HS-5 (cell line): ENCODE data around the gene RAB11FIP2.
A peak's percentile ranks its signal among the peaks of the same experiment; 100 is the strongest.

Source experiments
- DNase-seq: peaks from one replicate; pipeline ENCODE4 v3.0.0-alpha.2; 2012; ENCODE audit warnings: low read depth

Gene RAB11FIP2

DNA sequence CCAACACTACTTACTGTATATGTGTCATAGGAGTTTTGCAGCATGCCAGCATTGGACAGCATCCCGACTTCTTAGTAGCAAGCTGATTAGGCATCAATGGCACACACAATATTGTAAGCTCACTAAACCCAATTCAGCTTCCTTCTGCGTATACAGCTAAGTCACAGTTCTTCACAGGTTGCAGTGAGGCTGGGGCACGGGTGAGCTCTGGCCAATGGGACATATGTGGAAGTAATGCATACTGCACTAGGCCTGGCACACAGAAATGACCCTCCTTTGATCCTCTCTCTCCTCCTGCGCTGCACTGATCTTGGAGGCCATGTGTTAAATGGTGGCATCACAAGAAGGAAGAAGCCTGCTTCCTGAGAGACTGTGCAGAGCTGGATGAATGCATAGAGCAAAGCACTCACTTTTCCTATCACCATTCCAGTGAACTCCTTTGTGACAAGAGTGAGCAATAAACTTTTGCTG lies 11.9 kb downstream of the RAB11FIP2 start:
- DNase-seq, result no peak

GRCh38 chr10:118033905-118034304 lies 12.8 kb downstream of the RAB11FIP2 start:
- no peak for DNase-seq

DNA sequence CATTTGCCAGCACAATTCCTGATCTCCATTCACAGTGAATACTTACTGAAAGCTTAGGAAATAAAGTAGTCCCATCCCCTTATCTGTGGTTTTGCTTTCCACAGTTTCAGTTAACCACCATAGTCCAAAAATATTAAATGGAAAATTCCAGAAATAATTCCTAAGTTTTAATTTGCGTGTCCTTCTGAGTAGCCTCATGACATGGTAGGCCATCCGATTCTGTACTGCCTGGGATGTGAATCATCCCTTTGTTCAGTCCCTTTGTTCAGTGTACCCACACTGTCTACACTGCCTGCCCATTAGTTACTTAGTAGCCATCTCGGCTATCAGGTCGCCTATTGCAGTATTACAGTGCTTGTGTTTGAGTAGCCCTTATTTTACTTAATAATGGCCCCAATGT lies 14.2 kb downstream of the RAB11FIP2 start:
- no peak for DNase-seq

DNA sequence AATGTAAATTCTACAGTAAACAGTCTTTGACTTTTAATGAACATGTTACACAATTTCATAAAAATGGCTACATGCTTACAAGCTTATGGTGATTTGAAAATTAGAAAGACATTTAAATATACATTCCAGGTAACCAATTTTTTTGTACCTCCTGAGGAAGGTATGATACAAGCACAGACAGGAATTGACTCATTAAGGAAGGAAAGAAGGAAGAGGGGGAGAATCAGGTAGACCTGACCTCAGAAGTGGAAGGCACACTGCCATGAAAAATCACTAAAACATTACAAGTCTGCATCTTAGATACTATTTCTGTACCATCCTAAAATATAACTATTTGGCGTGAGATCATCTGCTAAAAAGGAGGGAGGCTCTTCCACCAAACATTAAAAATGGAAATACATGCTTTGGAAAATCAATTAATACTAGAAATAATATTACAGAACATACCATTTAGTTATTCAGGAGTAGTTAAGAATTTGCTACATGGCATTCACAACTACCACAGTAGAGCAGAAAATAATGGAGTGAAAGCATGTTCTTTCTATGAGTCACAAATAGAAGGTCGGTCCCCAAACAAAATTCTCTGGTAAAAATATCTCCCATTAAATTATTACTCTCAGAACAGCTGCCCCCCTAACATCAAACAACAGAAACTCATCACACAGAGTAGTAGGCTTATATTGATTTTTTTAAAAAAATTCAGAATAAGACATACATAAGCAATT lies 15.2 kb downstream of the RAB11FIP2 start:
- no peak for DNase-seq

DNA sequence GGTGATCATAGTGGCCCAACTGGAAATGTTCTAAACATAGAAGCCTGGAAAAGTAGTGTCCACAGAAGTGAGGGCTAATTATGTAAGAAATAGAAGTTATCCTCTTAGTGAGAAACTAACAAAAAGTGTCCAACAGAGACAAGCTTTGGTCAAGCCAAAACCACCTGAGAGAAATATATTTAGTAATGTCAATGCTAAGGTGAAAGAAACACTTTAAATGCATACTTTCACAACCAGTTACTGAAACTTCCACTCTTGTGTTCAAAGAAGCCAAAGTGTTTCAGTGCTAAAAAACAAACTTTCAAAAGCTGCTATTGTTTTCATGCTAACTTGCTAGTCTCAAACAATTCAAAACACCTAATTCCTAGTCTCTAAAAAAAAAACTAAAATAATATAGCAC lies 18.1 kb downstream of the RAB11FIP2 start:
- DNase-seq, result no peak

DNA sequence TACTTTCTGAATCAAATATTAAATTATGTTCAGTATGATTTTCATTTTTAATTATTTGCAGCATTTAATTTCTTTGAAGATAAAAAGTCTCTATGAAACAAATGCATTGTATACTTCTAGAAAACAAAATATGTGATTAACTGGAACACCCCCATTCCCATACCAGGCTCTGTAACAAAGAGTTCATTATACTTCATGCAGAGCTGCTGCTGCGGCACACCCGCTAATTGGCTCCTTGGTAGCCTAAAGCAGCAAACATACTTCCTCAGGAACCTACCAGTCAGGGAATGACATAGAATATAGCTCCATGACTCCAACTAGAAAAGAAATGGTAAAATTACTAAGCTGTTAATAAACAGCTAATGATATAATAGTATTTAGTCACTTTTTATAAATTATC lies 19.3 kb downstream of the RAB11FIP2 start:
- no peak for DNase-seq

- no peak for DNase-seq
Measured at GRCh38 chr10:118026936-118027335, 19.8 kb downstream of the RAB11FIP2 start.

DNA sequence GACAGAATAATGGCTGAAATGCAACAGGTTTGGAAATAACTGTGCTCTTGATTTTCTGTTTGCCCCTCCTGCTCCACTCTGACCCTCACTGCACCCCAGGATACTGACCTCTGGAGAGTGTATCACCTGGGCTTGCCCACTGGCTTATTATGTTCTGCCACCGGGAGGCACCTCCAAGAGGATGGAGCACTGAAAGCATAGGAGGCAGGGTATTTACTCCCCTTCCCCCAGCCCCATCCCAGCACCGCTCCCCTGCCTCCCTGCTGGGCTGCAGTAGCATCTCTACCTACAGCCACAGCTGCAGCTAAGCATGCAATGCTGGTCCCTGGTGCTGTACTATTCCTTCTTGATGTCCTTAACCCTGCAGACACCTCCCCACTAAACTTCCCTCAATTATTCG lies 26.4 kb downstream of the RAB11FIP2 start:
- no peak for DNase-seq

- DNase-seq, result no peak
Measured at GRCh38 chr10:118017850-118018249, 28.9 kb downstream of the RAB11FIP2 start.

DNA sequence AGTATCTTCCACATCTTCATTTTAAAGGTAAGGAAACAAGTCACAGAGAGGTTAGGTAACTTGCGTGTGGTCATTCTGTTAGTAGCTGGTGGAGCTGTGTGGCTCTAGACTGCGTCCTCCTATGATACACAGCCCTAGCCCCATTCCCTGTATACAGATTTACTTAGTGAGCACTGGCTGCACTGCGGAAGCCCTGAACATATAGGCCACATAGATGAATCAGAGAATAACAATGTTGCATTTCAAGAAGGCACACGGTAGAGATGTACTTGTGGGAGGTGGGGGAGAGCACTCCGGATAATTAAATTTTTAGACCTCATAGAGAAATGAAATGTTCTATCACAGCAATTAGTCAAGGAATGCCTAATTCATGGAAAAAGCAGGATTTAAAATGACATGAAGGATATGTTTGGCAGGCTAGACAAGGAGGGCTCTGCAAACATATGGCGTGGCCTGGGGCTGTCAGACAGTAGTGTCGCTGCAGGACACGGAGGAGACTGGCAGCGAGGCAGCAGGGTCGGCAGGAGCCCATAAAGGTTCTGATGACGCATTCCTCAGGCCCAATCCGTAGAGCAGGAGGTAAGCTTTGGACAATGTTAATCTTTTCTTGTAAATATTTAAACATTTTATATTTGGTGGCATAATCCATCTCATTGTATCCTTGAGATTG lies 29.5 kb downstream of the RAB11FIP2 start:
- no peak for DNase-seq

- DNase-seq, result no peak
Measured at GRCh38 chr10:118012952-118013525, 33.7 kb downstream of the RAB11FIP2 start.

- no peak for DNase-seq
Measured at GRCh38 chr10:118007773-118008172, 39.0 kb downstream of the RAB11FIP2 start.

DNA sequence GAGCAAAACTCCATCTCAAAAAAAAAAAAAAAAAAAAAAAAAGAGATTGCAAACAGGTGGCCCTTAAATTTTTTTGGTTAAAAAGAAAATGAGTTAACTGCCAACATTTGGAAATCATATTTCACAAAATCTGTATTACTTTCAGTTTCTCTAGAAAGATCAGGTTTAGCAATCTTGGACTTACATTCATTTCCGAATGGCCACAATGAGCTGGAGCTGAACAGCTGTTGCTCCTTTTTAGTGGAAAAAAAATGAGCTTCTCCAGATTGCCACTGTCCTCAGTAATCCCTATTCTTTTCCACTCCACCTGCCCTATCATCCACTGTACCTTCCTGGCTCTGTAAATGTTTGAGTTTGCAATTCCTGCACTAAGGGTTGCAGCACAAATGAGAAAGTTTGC lies 43.6 kb downstream of the RAB11FIP2 start:
- no peak for DNase-seq

- peak; percentile 38 for DNase-seq
Measured at GRCh38 chr10:118002581-118002980, 44.2 kb downstream of the RAB11FIP2 start.

DNA sequence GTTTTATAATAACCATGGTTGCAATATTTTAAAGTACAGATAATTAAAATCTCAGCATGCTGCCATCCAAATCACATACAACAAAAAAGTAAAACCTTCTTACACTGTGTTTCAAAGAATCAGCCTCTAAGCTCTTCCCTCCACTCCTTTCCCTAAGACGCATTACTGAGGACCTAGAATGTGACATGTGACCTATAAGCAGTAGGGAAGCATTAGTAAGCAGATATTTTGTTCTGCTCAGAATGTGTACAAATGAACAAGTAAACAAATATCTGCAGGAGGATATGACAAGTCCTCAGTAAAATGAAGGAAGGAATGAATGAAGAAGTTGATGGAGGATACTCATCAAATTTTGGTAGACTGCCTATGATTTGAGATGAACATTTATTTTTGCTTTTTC lies 49.1 kb downstream of the RAB11FIP2 start:
- no peak for DNase-seq

DNA sequence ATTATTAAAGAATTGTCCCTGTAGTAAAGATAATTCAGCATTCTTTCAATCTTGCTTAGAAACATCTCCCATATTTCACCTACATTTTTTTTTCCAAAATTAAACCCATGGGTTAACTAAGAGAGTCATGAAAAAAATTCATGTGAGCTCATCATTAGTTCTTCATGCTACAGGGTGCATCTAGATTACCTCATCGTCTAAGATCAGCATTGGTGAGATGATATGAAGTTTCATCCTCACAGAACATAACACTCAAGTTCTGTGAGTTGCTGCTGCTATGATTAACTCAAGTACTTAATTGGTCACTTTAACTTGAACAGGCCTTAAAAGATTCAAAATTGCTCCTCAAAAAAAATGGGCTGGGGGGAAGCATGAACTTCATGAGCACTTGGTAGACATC lies 50.0 kb downstream of the RAB11FIP2 start:
- no peak for DNase-seq

DNA sequence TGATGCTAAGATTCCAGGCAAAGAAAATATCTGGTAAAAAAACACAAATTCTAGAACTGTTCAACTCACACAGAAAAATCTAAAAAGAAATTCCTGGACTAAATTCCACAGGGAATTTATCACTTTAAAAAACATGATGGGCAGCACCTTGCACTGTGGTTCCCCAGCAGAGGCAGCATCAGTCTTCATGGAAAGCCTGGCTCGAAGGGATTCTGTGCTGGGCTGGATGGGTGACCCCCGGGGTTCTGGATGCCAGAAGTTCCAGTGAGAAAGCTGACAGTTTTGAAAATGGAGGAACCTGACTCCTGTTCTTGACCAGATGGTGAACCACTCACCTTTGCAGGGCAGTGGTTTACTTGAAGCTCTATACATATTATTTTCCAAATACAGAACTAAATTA lies 52.0 kb downstream of the RAB11FIP2 start:
- DNase-seq, result no peak

DNA sequence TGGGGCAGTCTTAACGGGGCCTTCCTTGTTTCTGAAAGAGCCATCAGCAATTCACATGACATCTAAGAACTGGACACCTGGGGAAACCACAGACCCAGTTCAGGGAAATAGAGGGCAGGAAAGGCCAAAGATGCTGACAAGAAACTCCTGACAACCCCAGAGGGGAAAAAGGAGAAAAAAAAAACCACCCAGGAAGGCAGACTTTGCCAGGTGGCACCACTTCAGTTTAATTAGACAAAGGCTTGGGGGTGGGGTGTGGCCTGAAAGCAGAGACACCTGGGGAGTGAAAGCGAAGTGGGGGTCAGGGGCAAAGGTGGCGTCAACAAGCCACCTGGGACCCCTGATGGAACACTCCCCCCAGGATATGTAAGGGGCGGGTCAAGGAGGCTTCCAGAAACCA lies 53.6 kb downstream of the RAB11FIP2 start:
- DNase-seq, result no peak

DNA sequence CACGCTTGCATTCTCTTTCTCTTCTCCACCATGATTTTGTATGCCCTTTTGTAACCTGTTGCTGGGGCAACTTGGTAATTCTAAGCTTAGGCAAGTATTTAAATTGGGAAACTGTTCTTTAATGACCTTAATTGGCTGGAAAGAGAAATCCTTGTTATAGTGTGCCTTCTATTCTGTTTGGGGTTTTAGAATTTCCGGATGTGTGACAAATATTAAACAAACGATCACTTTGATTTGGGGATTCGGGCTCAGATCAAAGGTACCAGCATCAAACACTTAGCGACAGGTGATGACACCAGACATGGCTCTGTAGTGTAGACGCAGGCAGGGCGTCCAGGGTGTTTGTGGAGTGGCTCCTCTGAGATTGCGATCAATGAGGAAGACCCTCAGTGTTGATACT lies 55.0 kb downstream of the RAB11FIP2 start:
- no peak for DNase-seq

DNA sequence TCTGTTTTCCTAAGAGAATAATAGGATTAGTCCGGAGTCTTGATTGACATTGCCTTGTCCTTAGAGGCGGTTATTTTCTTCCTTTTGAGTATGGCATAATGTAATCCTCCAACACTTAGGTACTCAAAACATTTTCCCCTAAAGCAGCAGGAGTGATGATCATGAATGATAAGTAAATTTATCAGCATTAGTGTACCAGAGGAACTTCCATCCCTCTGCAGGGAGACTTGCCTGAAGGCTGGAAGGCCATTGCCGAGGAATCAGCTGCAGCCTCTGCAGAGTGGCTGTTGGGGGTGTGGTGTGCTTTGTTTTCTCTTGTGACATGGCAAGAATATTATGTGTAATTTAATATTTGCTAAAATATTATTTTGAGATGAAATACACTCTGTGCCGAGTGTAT lies 56.8 kb downstream of the RAB11FIP2 start:
- DNase-seq, result no peak

- DNase-seq, result no peak
Measured at GRCh38 chr10:117988814-117989213, 57.9 kb downstream of the RAB11FIP2 start.

DNA sequence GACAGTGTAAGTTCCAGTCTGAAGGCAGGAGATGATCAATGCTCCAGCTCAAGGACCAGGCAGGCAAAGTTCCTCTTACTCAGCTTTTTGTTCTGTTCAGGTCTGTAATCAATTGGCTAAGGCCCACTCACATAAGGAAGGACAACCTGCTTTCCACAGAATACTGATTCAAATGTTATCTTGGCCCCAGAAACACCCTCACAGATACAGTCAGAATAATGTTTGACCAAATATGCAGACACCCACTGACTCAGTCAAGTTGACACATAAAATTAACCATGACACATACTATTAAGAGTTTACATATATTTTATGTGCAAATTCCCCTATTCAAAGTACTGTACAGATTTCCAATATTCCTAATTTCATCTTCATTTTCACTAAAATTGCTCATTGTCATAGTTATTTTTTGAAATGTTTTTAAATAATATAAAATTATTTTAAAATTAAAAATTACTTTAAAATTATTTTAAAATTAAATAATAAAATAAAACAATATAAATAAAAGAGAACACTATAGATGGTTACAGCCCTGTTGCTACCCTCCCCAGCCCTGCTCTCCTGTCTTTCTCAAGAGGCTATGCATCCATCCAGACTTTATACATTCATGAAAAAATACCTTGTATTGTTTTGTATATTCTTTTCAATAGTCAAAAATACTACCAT lies 59.4 kb downstream of the RAB11FIP2 start:
- DNase-seq, result no peak

DNA sequence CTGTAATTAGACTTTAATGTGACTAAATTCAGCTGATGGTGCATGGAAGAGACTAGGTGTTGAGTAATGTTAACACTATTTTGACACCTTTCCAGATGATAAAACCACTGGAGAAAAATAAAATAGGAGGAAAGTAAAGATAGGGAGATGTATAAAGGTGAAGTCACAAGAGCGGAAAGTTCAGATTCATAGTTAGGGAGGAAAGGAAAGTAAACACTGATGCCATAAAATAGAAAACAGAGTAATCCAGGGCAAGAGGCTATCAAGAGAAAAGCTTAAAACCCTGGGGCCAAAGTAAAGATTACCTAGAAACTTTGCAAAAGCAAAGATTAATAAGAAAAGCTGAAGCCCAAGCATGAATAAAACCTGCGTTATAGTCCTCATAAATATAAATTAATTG lies 62.8 kb downstream of the RAB11FIP2 start:
- DNase-seq, result no peak
